Kidney epithelial cell (primary cell): Measurements from ENCODE around the gene IRS2. TPM values are rescaled to one million over a fixed set of nuclear protein-coding genes. Genes with fewer than 3 reads are reported as not detected.

Experiments
- DNase-seq: peaks from one replicate; pipeline ENCODE4 v3.0.0-alpha.2; 2010; ENCODE audit warnings: low read depth
- H3K27me3 ChIP-seq: 2 replicates; pipeline ENCODE4 v1.6.0; 2011; ENCODE audit warnings: low read length; ENCODE audit not compliant: control insufficient read depth, insufficient read depth
- H3K36me3 ChIP-seq: 2 replicates; pipeline ENCODE4 v1.5.1; 2011; ENCODE audit warnings: low read length; ENCODE audit not compliant: control insufficient read depth, insufficient read depth
- H3K4me3 ChIP-seq: 2 replicates; pipeline ENCODE4 v1.5.1; 2011; ENCODE audit warnings: low read depth, mild to moderate bottlenecking, control low read depth, low read length
- CTCF ChIP-seq: IDR thresholded peaks from 2 replicates; pipeline ENCODE4 v1.5.1; 2011; ENCODE audit warnings: mild to moderate bottlenecking, moderate library complexity, low read length, control low read depth, inconsistent platforms; ENCODE audit not compliant: insufficient read depth, poor library complexity, severe bottlenecking
- total RNA-seq: library from RNA; depleted of rRNA; stranded (reverse); fragments of >200 nt; gene quantifications from 2 replicates; pipeline ENCODE4 v1.2.3, GENCODE V29; 2015

IRS2 gene
- total RNA-seq, 1 donor from 2014 or later = 27.1 TPM

DNA sequence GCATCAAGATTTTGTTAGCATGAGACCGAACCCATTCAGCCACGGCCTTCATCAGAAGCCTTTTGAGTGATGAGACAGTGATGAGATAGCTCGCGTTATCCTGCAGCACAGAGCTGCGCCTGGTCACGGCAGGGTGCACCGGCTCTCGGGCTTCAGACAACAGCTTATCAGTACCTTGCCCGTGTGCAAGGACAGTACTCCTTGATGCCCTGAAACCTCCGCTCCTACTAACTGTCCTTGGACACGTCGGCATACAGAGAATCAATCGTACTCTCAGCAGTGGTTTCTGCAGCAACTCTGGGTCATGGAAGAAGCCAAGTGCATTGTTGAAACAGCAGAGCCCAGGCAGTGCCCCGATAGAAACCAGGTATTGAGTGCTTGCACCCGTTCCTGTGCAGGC lies 40.7 kb downstream of the IRS2 start:
- no peak overlapping the region for H3K4me3 ChIP-seq
- DNase-seq = no peak
- TF ChIP-seq CTCF = no peak

DNA sequence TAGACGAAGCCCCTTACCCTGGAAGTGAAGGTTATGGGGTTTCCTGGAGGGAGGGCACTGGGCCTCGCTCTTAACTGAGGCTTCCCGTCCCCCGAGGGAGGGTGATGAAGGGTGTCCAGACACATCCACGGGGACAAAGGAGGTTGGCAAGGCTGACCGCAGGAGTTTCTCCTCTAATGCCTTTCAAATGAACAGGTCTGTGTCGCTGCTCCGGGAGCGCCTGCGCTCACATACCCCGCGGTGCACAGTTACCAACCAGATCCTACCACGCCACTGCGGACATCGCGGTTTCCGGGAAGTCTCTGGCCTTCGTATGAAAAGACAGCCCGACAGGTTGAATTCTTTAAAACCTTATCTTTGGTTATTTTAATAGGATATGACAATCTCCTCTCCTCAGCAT lies 41.3 kb downstream of the IRS2 start:
- TF ChIP-seq CTCF = no peak
- Histone ChIP-seq H3K36me3 (no peaks in the 10 kb centered on the region), H3K27me3 (no peaks in the 10 kb centered on the region), H3K4me3 (no peak overlapping the region)
- DNase-seq = no peak

More for the DNA sequence above, 40.7 kb downstream of the IRS2 start:
- Histone ChIP-seq H3K27me3 (no peaks in the 10 kb centered on the region), H3K36me3 (no peaks in the 10 kb centered on the region)

GRCh38 chr13:109744512-109745051 lies 41.8 kb downstream of the IRS2 start:
- Histone ChIP-seq H3K27me3 (no peaks in the 10 kb centered on the region), H3K36me3 (no peaks in the 10 kb centered on the region), H3K4me3 (no peak overlapping the region)
- TF ChIP-seq CTCF = no peak
- DNase-seq = no peak

GRCh38 chr13:109743706-109744453 lies 42.5 kb downstream of the IRS2 start:
- peak; percentile 19 for TF ChIP-seq CTCF
- no peaks in the 10 kb centered on the region for H3K36me3 ChIP-seq
- no peaks in the 10 kb centered on the region for H3K27me3 ChIP-seq
- no peak overlapping the region for H3K4me3 ChIP-seq
- DNase-seq = peak; percentile 73

DNA sequence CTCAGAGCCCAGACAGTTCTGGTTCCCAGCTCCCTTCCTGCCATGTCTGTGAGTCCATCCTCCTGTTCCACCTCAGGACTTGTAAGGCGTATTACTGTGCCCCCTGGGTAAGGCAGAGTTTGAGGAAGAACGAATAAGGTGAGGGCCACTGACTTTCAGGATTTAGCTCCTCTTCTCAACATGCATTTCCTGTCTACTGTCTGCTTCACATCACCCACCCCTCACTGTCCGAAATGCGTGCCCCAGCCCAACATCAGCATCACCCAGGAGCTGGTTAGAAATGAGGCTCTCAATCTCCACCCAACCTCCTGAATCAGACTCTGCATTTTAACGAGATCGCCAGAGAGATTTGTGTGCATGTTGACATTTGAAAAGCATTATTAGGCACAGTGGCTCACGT lies 44.4 kb downstream of the IRS2 start:
- no peak for TF ChIP-seq CTCF
- no peak overlapping the region for H3K4me3 ChIP-seq
- H3K27me3 ChIP-seq = no peaks in the 10 kb centered on the region
- H3K36me3 ChIP-seq = no peaks in the 10 kb centered on the region
- no peak for DNase-seq

DNA sequence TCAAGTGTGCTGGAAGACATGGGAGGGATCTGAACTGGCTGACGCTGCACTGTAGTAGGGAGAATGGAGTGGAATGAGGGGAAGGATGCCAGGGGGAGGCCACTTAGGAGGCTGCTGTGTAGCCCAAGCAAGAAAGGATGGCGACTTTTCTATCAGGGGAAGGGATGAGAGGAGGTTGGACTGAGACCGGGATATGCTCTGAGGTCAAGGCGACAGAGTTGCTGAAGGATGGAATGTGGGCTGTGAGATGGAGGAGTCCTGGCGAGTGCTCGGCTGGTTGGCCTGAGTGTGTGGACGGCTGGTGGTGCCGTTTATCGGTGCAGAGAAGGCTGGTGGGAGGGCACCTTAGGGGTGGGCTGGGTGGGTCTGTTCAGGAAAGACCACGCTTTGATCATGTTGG lies 45.7 kb downstream of the IRS2 start:
- Histone ChIP-seq H3K36me3 (no peaks in the 10 kb centered on the region), H3K27me3 (no peaks in the 10 kb centered on the region), H3K4me3 (no peak overlapping the region)
- TF ChIP-seq CTCF = no peak
- no peak for DNase-seq
